Right cardiac atrium (tissue), 5 donors: ENCODE data around the gene FOXL3. TPM values are rescaled to one million over a fixed set of nuclear protein-coding genes. Genes with fewer than 3 reads are reported as not detected.
"Not testable (repeated sequence)": the region's sequence is repeated elsewhere in the genome, so short reads cannot be mapped to it uniquely, and the experiment has no call there.

ENCODE experiments used
- ATAC-seq, 2 donors: fragments of 200-7000 bp; cut with Tn5 transposase; one replicate each; pipeline versions ENCODE4 v1.8.0 to v1.9.1; 2020; ENCODE audit warnings: moderate library complexity in 2 of 2, mild to moderate bottlenecking in 1 of 2
- DNase-seq, 3 donors: peaks; one replicate each; pipeline ENCODE4 v3.0.0-alpha.2; 2020
- H3K27ac ChIP-seq: one replicate; pipeline ENCODE4 v1.5.1; 2013; ENCODE audit warnings: mild to moderate bottlenecking, low read length, control low read depth, moderate library complexity
- H3K27me3 ChIP-seq: one replicate; pipeline ENCODE4 v1.6.1; 2013; ENCODE audit not compliant: control insufficient read depth, insufficient read depth
- H3K4me1 ChIP-seq: one replicate; pipeline ENCODE4 v1.6.1; 2013; ENCODE audit warnings: low read length; ENCODE audit not compliant: control insufficient read depth, insufficient read depth
- H3K4me3 ChIP-seq: one replicate; pipeline ENCODE4 v1.5.1; 2013; ENCODE audit warnings: low read length, control low read depth
- H3K9me3 ChIP-seq: one replicate; pipeline ENCODE4 v1.6.1; 2013; ENCODE audit warnings: low read length; ENCODE audit not compliant: control insufficient read depth
- WGBS: extraction: QIAGEN DNeasy Blood & Tissue Kit; methylation state at CpG from one replicate; pipeline ENCODE4 v1.1.7; 2013; 5-methylcytosine and 5-hydroxymethylcytosine counted together
- intact Hi-C, 4 donors: fragments of 100-400 bp; cut with DNase I; formaldehyde crosslinking; loops; one replicate each; pipeline versions ENCODE4 v1.11.0 to v1.14.0; 2022 to 2023
- polyA plus RNA-seq: library from polyadenylated mRNA; stranded (reverse); fragments of 200-250 nt; gene quantifications from one replicate; pipeline ENCODE4 v1.2.3, GENCODE V29; 2013
- total RNA-seq, 4 donors: library from RNA; stranded (reverse); fragmentation: NEBNext Ultra II Directional; extraction: Animal tissue kit (Norgen Biotek cat#: 25700); gene quantifications; one replicate each; pipeline ENCODE4 v1.2.1, GENCODE V29; 2021
- donor health status: healthy with polysubstance abuse.
- donor health status: DM: no; HTN: yes; CAD: no.
- donor health status: DM: no; HTN: no; CAD: no.
- donor health status: DM: no; HTN: yes; CAD: no; lungs with severe emphysema.
- donor health status: DM: yes; HTN: yes; CAD: no.

Gene FOXL3
- total and polyA plus RNA-seq, 5 donors: not detected

- H3K9me3 ChIP-seq, H3K4me1 ChIP-seq, H3K4me3 ChIP-seq, ATAC-seq, H3K27ac ChIP-seq, H3K27me3 ChIP-seq, intact Hi-C loops: not testable (repeated sequence)
- WGBS: 87% methylated on average over 27 of the region's 31 CpGs
- peak in 2 of 3 donors; percentile 17 to 62 for DNase-seq
Measured at GRCh38 chr7:262631-263311, 27.2 kb upstream of the FOXL3 start.

- H3K27ac ChIP-seq, H3K27me3 ChIP-seq, H3K4me3 ChIP-seq, ATAC-seq, H3K9me3 ChIP-seq, H3K4me1 ChIP-seq, intact Hi-C loops: not testable (repeated sequence)
- 74% methylated on average over 19 of the region's 37 CpGs for WGBS
- DNase-seq: peak in 2 of 3 donors; percentile 20 to 54
Measured at GRCh38 chr7:263483-264351, 26.3 kb upstream of the FOXL3 start.

GRCh38 chr7:264541-265191, 25.3 kb upstream of the FOXL3 start:
- peak in 2 of 3 donors; percentile 20 to 40 for DNase-seq
- intact Hi-C loops: no loop called here
- H3K27ac ChIP-seq: no peak overlapping the region
- H3K27me3 ChIP-seq: no peaks in the 10 kb centered on the region
- ATAC-seq: peak in 1 of 2 donors; percentile 8
- 67% methylated on average over 27 of the region's 27 CpGs for WGBS
- H3K9me3 ChIP-seq: no peaks in the 10 kb centered on the region
- no peak overlapping the region for H3K4me3 ChIP-seq
- H3K4me1 ChIP-seq: no peaks in the 10 kb centered on the region

GRCh38 chr7:265192-265997, 24.6 kb upstream of the FOXL3 start:
- ATAC-seq (peak; percentile 5 to 15), DNase-seq (peak in 2 of 3 donors; percentile 13 to 50)
- no peak overlapping the region for H3K4me3 ChIP-seq
- WGBS: 71% methylated on average over 25 of the region's 25 CpGs
- H3K9me3 ChIP-seq: no peaks in the 10 kb centered on the region
- intact Hi-C loops: no loop called here
- H3K27ac ChIP-seq: no peak overlapping the region
- no peaks in the 10 kb centered on the region for H3K4me1 ChIP-seq
- no peaks in the 10 kb centered on the region for H3K27me3 ChIP-seq

- intact Hi-C loops: no loop called here
- no peaks in the 10 kb centered on the region for H3K4me1 ChIP-seq
- H3K27ac ChIP-seq: no peak overlapping the region
- H3K4me3 ChIP-seq: no peak overlapping the region
- ATAC-seq (peak in 1 of 2 donors; percentile 14), DNase-seq (peak in 2 of 3 donors; percentile 18 to 64)
- no peaks in the 10 kb centered on the region for H3K27me3 ChIP-seq
- no peaks in the 10 kb centered on the region for H3K9me3 ChIP-seq
- WGBS: 70% methylated on average over 22 of the region's 22 CpGs
Measured at GRCh38 chr7:265998-266850, 23.7 kb upstream of the FOXL3 start.

- intact Hi-C loops: no loop called here
- H3K4me1 ChIP-seq: no peaks in the 10 kb centered on the region
- H3K4me3 ChIP-seq: no peak overlapping the region
- DNase-seq: peak in 2 of 3 donors; percentile 17 to 55
- 82% methylated on average over 45 of the region's 45 CpGs for WGBS
- H3K27me3 ChIP-seq: no peaks in the 10 kb centered on the region
- ATAC-seq: peak; percentile 15 to 27
- no peak overlapping the region for H3K27ac ChIP-seq
- no peaks in the 10 kb centered on the region for H3K9me3 ChIP-seq
Measured at GRCh38 chr7:266851-267840, 22.8 kb upstream of the FOXL3 start.

- intact Hi-C loops: no loop called here
- 88% methylated on average over 12 of the region's 12 CpGs for WGBS
- Histone ChIP-seq H3K9me3 (peaks cover 2% of the 10 kb centered on the region), H3K4me1 (no peaks in the 10 kb centered on the region), H3K27me3 (no peaks in the 10 kb centered on the region), H3K27ac (no peak overlapping the region), H3K4me3 (no peak overlapping the region)
- no peak for ATAC-seq
- DNase-seq: peak in 2 of 3 donors; percentile 8 to 37
Measured at GRCh38 chr7:268991-269390, 21.0 kb upstream of the FOXL3 start.

GRCh38 chr7:269721-270120, 20.2 kb upstream of the FOXL3 start:
- H3K4me3 ChIP-seq: no peak overlapping the region
- peaks cover 2% of the 10 kb centered on the region for H3K9me3 ChIP-seq
- ATAC-seq (no peak), DNase-seq (peak in 1 of 3 donors; percentile 2)
- no peaks in the 10 kb centered on the region for H3K27me3 ChIP-seq
- 86% methylated on average over 11 of the region's 11 CpGs for WGBS
- intact Hi-C loops: no loop called here
- no peaks in the 10 kb centered on the region for H3K4me1 ChIP-seq
- no peak overlapping the region for H3K27ac ChIP-seq

GRCh38 chr7:270351-270983, 19.5 kb upstream of the FOXL3 start:
- ATAC-seq: no peak
- Histone ChIP-seq H3K4me1 (no peaks in the 10 kb centered on the region), H3K4me3 (no peak overlapping the region), H3K27ac (no peak overlapping the region), H3K9me3 (peaks cover 2% of the 10 kb centered on the region), H3K27me3 (no peaks in the 10 kb centered on the region)
- intact Hi-C loops: no loop called here
- peak; percentile 6 to 33 (median 28) for DNase-seq
- WGBS: 72% methylated on average over 11 of the region's 11 CpGs
